Suprapubic skin (tissue), 3 donors: ENCODE data around the gene EIF4E1B.

Source experiments
- CTCF ChIP-seq, 2 donors: fragments of 200-600 bp in 1 of 2; fragments of 450-650 bp in 1 of 2; sonication (generic) in 1 of 2; IDR thresholded peaks; one replicate each; pipeline ENCODE4 v1.5.1; 2016 to 2019; ENCODE audit warnings: antibody characterized with exemption in 2 of 2, mild to moderate bottlenecking in 1 of 2, moderate library complexity in 1 of 2
- POLR2A ChIP-seq, 2 donors: fragments of 450-650 bp; IDR thresholded peaks; one replicate each; pipeline ENCODE4 v1.6.1; 2017; ENCODE audit warnings: antibody characterized with exemption in 2 of 2, mild to moderate bottlenecking in 2 of 2, moderate library complexity in 2 of 2

- no peak for TF ChIP-seq CTCF (IDR thresholded peaks at IDR 0.05)
- TF ChIP-seq POLR2A (IDR thresholded peaks at IDR 0.05), result no peak
These were observed 44.3 kb downstream of the EIF4E1B start for GRCh38 chr5:176674799-176675198.
